Stimulated activated CD8-positive, alpha-beta memory T cell treated with anti-CD3 and anti-CD28 coated beads, Interleukin-15, amount 100 ng/mL, for 48 hours (primary cell): ENCODE data around the gene AANAT.
A peak's percentile ranks its signal among the peaks of the same experiment; 100 is the strongest.
"Not testable (repeated sequence)": the region's sequence is repeated elsewhere in the genome, so short reads cannot be mapped to it uniquely, and the experiment has no call there.

Experiments used
- DNase-seq, 2 donors: peaks; one replicate each; pipeline ENCODE4 v3.0.0-alpha.2; 2020; ENCODE audit warnings: low read depth in 2 of 2

The AANAT gene

DNA sequence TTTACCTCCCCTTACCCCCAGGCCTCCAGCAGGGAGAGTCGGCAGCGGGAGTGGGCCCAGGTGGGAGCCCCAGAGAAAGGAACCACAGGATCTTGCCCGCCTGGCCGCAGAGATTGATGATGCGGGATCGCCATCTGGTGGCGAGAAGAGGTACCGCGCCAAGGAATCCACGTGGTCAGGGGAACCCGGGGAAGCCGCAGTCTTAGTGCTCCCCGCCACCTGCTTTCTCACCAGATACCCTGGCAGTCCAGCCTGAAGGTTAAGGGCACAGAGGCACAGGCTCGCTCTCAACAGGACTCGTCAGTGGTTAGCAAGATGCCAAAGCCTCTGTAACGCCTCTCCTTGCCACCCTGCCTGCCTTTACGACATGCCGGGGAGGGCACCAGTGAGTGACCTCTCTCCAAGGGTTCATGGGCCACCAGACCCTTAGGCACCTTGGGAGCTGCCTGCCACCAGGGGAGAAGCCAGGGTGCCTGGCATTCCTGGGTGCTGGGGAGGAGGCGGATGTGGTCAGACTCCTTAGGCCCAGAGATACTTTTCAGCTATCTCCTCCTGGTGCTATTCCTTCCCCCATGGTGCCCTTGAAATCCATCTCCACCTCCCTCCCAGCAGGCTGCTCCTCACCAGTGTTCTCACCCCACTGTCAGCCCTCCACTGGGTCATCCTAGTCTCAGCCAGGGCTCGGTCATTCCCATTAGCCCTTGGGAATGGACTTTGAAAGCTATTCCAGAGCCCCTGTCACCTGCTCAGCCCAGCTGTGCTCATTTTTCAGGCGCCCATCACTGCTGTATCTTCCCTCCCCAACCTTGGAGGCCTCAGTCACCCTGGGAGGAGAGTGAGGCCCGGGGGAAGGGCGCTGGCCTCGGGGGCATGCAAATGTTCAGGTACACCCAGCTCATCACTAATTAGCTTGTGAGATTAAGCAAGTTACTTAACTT, 39.3 kb downstream of the AANAT start:
- DNase-seq, result peak; percentile 75 to 76

- not testable (repeated sequence) for DNase-seq
Measured at GRCh38 chr17:76508472-76509063, 41.2 kb downstream of the AANAT start.

- no peak for DNase-seq
Measured at GRCh38 chr17:76510831-76511244, 43.4 kb downstream of the AANAT start.

GRCh38 chr17:76511668-76512365, 44.4 kb downstream of the AANAT start:
- no peak for DNase-seq

- no peak for DNase-seq
Measured at GRCh38 chr17:76512366-76513305, 45.2 kb downstream of the AANAT start.

GRCh38 chr17:76513306-76513692, 45.9 kb downstream of the AANAT start:
- DNase-seq, result no peak

DNA sequence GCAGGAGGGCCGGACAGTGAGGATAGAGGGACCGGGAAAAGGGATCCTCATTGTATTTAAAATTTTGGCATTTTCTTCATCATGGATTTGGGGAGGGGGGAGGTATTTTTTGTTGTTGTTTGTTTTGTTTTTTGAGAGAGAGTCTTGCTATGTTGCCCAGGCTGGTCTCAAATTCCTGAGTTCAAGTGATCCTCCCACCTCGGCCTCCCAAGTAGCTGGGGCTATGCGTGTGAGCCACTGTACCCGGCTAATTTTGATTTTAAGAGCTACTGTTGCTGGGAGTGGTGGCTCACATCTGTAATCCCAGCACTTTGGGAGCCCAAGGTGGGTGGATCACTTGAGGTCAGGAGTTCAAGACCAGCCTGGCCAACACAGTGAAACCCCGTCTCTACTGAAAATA, 47.0 kb downstream of the AANAT start:
- not testable (repeated sequence) for DNase-seq

- peak; percentile 83 to 88 for DNase-seq
Measured at GRCh38 chr17:76515274-76515949, 48.0 kb downstream of the AANAT start.

DNA sequence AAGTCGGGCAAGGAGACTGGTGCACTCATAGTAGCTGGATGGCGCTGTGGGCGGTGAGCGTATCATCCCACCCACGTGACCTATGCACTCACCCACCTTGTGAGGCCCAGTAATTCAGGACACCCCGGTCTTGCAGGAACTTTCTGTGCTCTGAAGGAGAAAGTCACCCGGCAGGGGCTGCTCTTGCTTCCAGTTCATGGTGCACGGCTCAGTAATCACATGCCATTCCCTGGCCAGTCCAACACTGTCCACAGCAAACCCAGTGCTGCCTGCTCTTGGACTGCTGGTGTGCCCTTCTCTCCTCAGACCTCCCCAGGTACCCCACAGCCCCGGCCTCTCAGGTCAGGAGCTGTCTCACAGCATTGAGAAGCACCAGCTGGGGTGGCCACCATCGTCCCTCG, 50.2 kb downstream of the AANAT start:
- no peak for DNase-seq

DNA sequence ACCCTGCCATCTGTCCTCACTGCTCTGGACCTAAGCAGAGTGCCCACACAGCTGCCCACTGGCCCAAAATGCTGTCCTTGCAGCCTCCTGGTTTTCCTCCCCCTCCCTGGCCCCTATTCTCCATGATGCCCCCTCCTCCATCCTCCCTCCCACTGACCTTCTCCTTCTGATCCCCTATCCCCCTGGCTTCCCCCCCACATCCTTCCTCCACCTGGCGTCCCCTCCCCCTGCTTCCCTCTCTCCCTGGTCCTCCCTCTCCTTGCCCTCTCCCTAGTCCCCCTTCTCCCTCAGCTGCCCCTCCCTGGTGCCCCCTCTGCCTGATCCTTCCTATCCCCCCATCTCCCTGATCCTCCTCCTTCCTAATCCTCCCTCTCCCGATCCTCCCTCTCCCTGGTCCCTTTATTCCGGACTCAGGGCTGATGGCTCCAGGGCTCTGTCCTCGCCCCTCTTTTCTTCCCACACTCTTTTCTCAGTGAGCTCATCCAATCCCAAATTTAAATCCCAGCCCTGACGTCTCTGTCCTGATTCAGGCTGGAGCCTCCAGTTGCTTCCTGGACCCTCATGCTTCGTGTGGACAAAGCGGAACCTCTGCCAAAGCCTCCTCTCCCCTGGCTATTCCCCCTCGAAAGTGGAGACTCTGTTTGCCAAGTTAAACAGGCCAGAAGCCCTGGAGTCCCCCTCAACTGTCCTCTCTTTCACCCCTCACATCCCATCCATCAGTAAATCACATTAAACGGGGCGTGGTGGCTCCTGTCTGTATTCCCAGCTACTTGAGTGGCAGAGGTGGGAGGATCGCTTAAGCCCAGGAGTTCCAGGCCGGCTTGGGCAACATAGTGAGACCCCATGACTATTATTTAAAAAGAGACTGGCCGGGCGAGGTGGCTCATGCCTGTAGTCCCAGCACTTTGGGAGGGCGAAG, 51.9 kb downstream of the AANAT start:
- no peak for DNase-seq
